GM23248 (cell line): ENCODE measurements around the gene ATP2B2.

ENCODE experiments used
- EZH2 ChIP-seq: fragments of 200-600 bp; sonication (generic); IDR thresholded peaks from 2 replicates; pipeline ENCODE4 v1.6.1; 2018; ENCODE audit warnings: antibody characterized with exemption, mild to moderate bottlenecking; ENCODE audit not compliant: insufficient read depth, poor library complexity, severe bottlenecking
- EZH2phosphoT487 ChIP-seq: fragments of 200-600 bp; sonication (generic); IDR thresholded peaks from 2 replicates; pipeline ENCODE4 v1.6.1; 2018; ENCODE audit warnings: antibody characterized with exemption, moderate library complexity, mild to moderate bottlenecking, low read depth; ENCODE audit not compliant: insufficient read depth

DNA sequence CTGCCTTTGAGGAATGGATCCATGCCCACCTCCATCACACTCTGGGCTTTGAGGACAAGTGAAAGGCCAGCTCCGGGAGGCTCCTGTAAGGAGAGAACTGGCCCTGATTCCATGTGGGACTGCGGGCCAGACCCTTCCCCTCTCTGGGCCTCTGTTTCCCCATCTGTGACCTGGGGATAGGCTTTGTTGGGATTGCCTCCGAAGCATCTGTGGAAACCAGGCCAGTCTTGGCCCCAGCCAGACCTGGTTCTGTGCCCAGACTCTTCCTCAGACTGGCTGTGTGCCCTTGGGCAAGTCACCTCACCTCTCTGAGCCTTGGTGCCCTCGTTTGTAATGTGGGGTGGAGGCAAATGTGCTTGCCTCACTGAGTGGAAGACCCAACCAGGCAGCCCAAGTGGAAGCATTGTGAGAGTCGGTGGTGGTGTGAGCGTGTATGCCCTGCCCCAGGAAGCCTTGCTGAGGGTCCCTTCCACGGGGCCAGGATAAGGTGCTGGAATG is 163.4 kb downstream of the ATP2B2 start:
- TF ChIP-seq EZH2phosphoT487 (no peak), EZH2 (no peak)
